AG09319 (cell line): ENCODE results near the gene CTNND2.

Experiments used
- DNase-seq: peaks from one replicate; pipeline ENCODE4 v3.0.0-alpha.2; 2010; ENCODE audit warnings: low read depth; ENCODE audit errors: extremely low read depth
- CTCF ChIP-seq: IDR thresholded peaks from 2 replicates; pipeline ENCODE4 v1.5.1; 2011; ENCODE audit warnings: low read depth, mild to moderate bottlenecking, inconsistent platforms, low read length, moderate library complexity

The CTNND2 gene

GRCh38 chr5:11139217-11139865, 764.9 kb downstream of the CTNND2 start:
- no peak for DNase-seq

GRCh38 chr5:11130131-11130530, 774.1 kb downstream of the CTNND2 start:
- TF ChIP-seq CTCF: no peak
- no peak for DNase-seq

More at GRCh38 chr5:11139217-11139865, 764.9 kb downstream of the CTNND2 start:
- no peak for TF ChIP-seq CTCF

GRCh38 chr5:11128021-11128420, 776.2 kb downstream of the CTNND2 start:
- DNase-seq: no peak
- no peak for TF ChIP-seq CTCF

GRCh38 chr5:11126844-11127243, 777.4 kb downstream of the CTNND2 start:
- DNase-seq: no peak

GRCh38 chr5:11121885-11122284, 782.4 kb downstream of the CTNND2 start:
- DNase-seq: no peak
- TF ChIP-seq CTCF: no peak

More at GRCh38 chr5:11126844-11127243, 777.4 kb downstream of the CTNND2 start:
- TF ChIP-seq CTCF: no peak

GRCh38 chr5:11110128-11110527, 794.1 kb downstream of the CTNND2 start:
- DNase-seq: no peak
- TF ChIP-seq CTCF: no peak; the same call in 1 of the 2 replicates

GRCh38 chr5:11105696-11106095, 798.5 kb downstream of the CTNND2 start:
- DNase-seq: no peak
- TF ChIP-seq CTCF: no peak
